GM10248 (cell line): ENCODE results near the gene UFL1.
"Not testable (repeated sequence)": the region's sequence is repeated elsewhere in the genome, so short reads cannot be mapped to it uniquely, and the experiment has no call there.

Source experiments
- CTCF ChIA-PET: fragments of 300-600 bp; sonication (Branson Sonifier 250); formaldehyde crosslinking; extraction: SDS; loops from one replicate; lab custom pipeline; 2021; ENCODE audit warnings: antibody characterized with exemption; lab: Yijun Ruan, JAX
- POLR2A ChIA-PET: fragments of 350-650 bp; sonication (Branson Sonifier 250); formaldehyde crosslinking; extraction: SDS; loops from one replicate; lab custom pipeline; 2020; ENCODE audit warnings: antibody characterized with exemption; lab: Yijun Ruan, JAX
- DNase-seq: peaks from one replicate; pipeline ENCODE4 v3.0.0; 2012; ENCODE audit errors: extremely low spot score
- TF ChIP-seq, protein P1 (sequence below): IDR thresholded peaks from 2 replicates; pipeline ENCODE4 v1.5.1; 2012; ENCODE audit warnings: mild to moderate bottlenecking, low read depth; ENCODE audit errors: extremely low read depth, missing control alignments, control extremely low read depth

UFL1 gene

GRCh38 chr6:96521644-96522464 is at the start of gene UFL1:
Gene UFL1, plus strand, starts transcription at chr6:96521806. Its CDS starts 68 bp downstream, at chr6:96521874.
- POLR2A ChIA-PET = no interaction called here
- DNase-seq = peak; percentile 91
- TF ChIP-seq, protein P1, sequence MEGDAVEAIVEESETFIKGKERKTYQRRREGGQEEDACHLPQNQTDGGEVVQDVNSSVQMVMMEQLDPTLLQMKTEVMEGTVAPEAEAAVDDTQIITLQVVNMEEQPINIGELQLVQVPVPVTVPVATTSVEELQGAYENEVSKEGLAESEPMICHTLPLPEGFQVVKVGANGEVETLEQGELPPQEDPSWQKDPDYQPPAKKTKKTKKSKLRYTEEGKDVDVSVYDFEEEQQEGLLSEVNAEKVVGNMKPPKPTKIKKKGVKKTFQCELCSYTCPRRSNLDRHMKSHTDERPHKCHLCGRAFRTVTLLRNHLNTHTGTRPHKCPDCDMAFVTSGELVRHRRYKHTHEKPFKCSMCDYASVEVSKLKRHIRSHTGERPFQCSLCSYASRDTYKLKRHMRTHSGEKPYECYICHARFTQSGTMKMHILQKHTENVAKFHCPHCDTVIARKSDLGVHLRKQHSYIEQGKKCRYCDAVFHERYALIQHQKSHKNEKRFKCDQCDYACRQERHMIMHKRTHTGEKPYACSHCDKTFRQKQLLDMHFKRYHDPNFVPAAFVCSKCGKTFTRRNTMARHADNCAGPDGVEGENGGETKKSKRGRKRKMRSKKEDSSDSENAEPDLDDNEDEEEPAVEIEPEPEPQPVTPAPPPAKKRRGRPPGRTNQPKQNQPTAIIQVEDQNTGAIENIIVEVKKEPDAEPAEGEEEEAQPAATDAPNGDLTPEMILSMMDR = no peak
- CTCF ChIA-PET = interaction anchor here (1.1 kb wide), 1 partner anchor 9 kb away, joined by 3 read pairs; no protein-coding TSS in a partner anchor

DNA sequence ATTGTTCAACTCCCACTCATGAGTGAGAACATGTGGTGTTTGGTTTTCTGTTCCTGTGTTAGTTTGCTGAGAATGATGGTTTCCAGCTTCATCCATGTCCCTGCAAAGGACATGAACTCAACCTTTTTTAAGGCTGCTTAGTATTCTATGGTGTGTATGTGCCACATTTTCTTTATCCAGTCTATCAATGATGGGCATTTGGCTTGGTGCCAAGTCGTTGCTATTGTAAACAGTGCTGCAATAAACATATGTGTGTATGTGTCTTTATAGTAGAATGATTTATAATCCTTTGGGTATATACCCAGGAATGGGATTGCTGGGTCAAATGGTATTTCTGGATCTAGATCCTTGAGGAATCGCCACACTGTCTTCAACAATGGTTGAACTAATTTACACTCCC is 49.3 kb upstream of the UFL1 start:
- POLR2A ChIA-PET, CTCF ChIA-PET, DNase-seq: not testable (repeated sequence)

- ChIA-PET POLR2A (no interaction called here), CTCF (interaction anchor here (1.0 to 2.6 kb wide), 2 partner anchors 12 to 15 kb away, joined by 3 to 10 read pairs; no protein-coding TSS in a partner anchor)
- DNase-seq = no peak
- TF ChIP-seq, protein P1 = no peak
These were observed 42.9 kb upstream of the UFL1 start for GRCh38 chr6:96478695-96479094.

DNA sequence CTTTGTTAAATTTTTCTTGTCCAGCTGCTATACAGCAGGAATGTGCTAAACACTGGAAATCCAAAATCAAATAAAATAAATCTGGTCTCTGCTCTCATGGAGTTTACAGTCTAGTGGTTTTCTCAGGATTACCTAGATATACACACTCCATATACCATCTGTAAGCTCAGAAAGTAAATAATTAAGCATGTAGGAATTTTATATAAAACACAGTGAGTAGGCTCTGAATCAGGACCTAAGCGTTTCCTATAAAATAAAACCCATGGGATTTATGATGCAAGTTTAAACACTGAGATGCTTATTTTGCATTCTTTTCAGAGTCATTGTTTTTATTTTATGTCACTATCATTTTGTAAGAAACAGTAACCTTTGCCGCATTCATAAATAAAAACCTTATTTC is 29.7 kb upstream of the UFL1 start:
- TF ChIP-seq, protein P1 = no peak
- ChIA-PET POLR2A (no interaction called here), CTCF (interaction anchor here (1.0 kb wide), 1 partner anchor 52 kb away, joined by 3 read pairs; no protein-coding TSS in a partner anchor)
- DNase-seq = no peak

GRCh38 chr6:96499781-96500180 is 21.8 kb upstream of the UFL1 start:
- TF ChIP-seq, protein P1 = no peak
- no peak for DNase-seq
- POLR2A ChIA-PET = no interaction called here
- CTCF ChIA-PET = no interaction called here

- DNase-seq = no peak
- ChIA-PET CTCF (no interaction called here), POLR2A (no interaction called here)
- TF ChIP-seq, protein P1 = no peak
These were observed 18.7 kb upstream of the UFL1 start for GRCh38 chr6:96502915-96503314.

DNA sequence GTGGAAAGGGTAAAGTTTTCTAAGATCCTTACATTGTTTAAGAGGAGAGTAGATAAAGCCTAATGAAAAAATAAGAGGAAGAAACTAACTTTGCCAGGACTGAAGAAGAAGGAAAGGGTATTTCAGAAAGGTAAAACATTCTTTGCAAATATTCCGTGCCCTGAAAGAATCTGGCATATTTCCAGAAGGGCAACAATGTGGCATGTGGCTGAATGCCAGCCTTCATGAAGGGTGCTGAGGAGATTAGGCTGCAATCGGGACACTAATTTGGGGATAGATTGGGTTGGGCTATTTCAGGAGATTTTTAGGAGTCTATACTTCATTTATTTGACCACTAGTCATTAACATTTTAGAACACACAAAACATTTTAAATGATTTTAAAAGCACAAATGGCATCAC is 16.2 kb upstream of the UFL1 start:
- ChIA-PET POLR2A (no interaction called here), CTCF (no interaction called here)
- DNase-seq = no peak
- TF ChIP-seq, protein P1 = no peak
